ENCODE results near the gene TPK1.

Gene TPK1

GRCh38 chr7:144641389-144642044, 194.3 kb downstream of the TPK1 start:
- Histone ChIP-seq H2BK5ac (ENCODE audit: low read length) (no peak overlapping the region), H2BK120ac (ENCODE audit: low read depth, low read length) (no peak overlapping the region), H3K23ac (ENCODE audit: low read length) (no peak overlapping the region), H3K18ac (ENCODE audit: low read length) (no peak overlapping the region), H3K4me1 (ENCODE audit: control insufficient read depth, low read depth, low read length) (no peaks in the 10 kb centered on the region), H3K27ac (ENCODE audit: low read depth, low read length) (no peak overlapping the region), H3K79me2 (ENCODE audit: control insufficient read depth, insufficient read depth, low read length) (no peaks in the 10 kb centered on the region), H3K27me3 (ENCODE audit: insufficient read depth, low read length, poor library complexity) (no peaks in the 10 kb centered on the region), H3K4me3 (ENCODE audit: low read length) (no peak overlapping the region), H4K8ac (ENCODE audit: low read depth, low read length) (no peak overlapping the region), H2BK15ac (replicated peaks; ENCODE audit: low read depth) (no peak overlapping the region), H3K56ac (ENCODE audit: low read length) (no peak overlapping the region), H3K4me2 (ENCODE audit: low read length) (no peak overlapping the region), H3K4ac (ENCODE audit: low read depth, low read length) (no peak overlapping the region), H3K36me3 (ENCODE audit: control insufficient read depth, insufficient read depth, low read length) (no peaks in the 10 kb centered on the region), H4K5ac (ENCODE audit: low read length) (no peak overlapping the region), H3K9ac (ENCODE audit: low read length) (no peak overlapping the region), H3K79me1 (ENCODE audit: low read length) (no peaks in the 10 kb centered on the region), H2AK5ac (ENCODE audit: low read length) (no peak overlapping the region)
- no peak for DNase-seq
- no CpG with 5 or more reads among the region's 4 CpGs for WGBS (ENCODE audit: extremely low coverage, insufficient coverage, low lambda C conversion rate)

DNA sequence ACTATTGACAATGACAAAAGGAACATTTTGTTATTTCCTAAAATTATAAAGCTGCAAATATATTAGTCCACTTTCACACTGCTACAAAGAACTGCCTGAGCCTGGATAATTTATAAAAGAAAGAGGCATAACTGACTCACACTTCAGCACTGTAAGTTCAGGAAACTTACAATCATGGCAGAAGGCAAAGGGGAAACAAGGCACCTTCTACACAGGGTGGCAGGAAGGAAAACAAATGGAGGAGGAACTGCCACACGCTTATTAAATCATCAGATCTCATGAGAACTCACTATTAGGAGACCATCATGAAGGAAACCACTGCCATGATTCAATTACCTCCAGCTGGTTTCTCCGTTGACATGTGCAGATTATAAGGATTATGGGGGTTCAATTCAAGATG, 203.1 kb downstream of the TPK1 start:
- no peaks in the 10 kb centered on the region for H3K36me3 ChIP-seq (ENCODE audit: control insufficient read depth, insufficient read depth, low read length)
- no peak overlapping the region for H2BK5ac ChIP-seq (ENCODE audit: low read length)
- no peak overlapping the region for H3K27ac ChIP-seq (ENCODE audit: low read depth, low read length)
- no peak overlapping the region for H3K23ac ChIP-seq (ENCODE audit: low read length)
- no CpG with 5 or more reads among the region's 2 CpGs for WGBS (ENCODE audit: extremely low coverage, insufficient coverage, low lambda C conversion rate)
- H3K79me2 ChIP-seq (ENCODE audit: control insufficient read depth, insufficient read depth, low read length): no peaks in the 10 kb centered on the region
- H3K4ac ChIP-seq (ENCODE audit: low read depth, low read length): no peak overlapping the region
- no peaks in the 10 kb centered on the region for H3K79me1 ChIP-seq (ENCODE audit: low read length)
- H4K5ac ChIP-seq (ENCODE audit: low read length): no peak overlapping the region
- no peak overlapping the region for H2BK15ac ChIP-seq (replicated peaks; ENCODE audit: low read depth)
- H3K9ac ChIP-seq (ENCODE audit: low read length): no peak overlapping the region
- H4K8ac ChIP-seq (ENCODE audit: low read depth, low read length): no peak overlapping the region
- no peak overlapping the region for H3K18ac ChIP-seq (ENCODE audit: low read length)
- no peak overlapping the region for H3K56ac ChIP-seq (ENCODE audit: low read length)
- DNase-seq: no peak
- H3K27me3 ChIP-seq (ENCODE audit: insufficient read depth, low read length, poor library complexity): no peaks in the 10 kb centered on the region
- no peak overlapping the region for H2BK120ac ChIP-seq (ENCODE audit: low read depth, low read length)
- no peak overlapping the region for H3K4me3 ChIP-seq (ENCODE audit: low read length)
- H2AK5ac ChIP-seq (ENCODE audit: low read length): no peak overlapping the region
- no peaks in the 10 kb centered on the region for H3K4me1 ChIP-seq (ENCODE audit: control insufficient read depth, low read depth, low read length)
- no peak overlapping the region for H3K4me2 ChIP-seq (ENCODE audit: low read length)

DNA sequence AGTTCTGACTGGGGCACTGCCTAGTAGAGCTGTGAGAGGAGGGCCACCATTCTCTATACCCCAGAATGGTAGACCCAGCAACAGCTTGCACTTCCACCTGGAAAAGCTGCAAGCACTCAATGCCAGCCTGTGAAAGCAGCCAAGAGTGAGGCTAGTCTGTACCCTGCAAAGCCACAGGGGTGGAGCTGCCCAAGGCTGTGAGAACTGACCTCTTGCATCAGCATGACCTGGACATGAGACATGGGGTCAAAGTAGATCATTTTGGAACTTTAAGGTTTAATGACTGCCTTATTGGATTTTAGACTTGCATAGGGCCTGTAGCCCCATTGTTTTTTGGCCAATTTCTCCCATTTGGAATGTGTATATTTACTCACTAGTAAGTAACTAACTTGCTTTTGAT, 206.3 kb downstream of the TPK1 start:
- Histone ChIP-seq H3K18ac (ENCODE audit: low read length) (no peak overlapping the region), H3K27me3 (ENCODE audit: insufficient read depth, low read length, poor library complexity) (no peaks in the 10 kb centered on the region), H2BK5ac (ENCODE audit: low read length) (no peak overlapping the region), H3K4ac (ENCODE audit: low read depth, low read length) (no peak overlapping the region), H2AK5ac (ENCODE audit: low read length) (no peak overlapping the region), H3K79me2 (ENCODE audit: control insufficient read depth, insufficient read depth, low read length) (no peaks in the 10 kb centered on the region), H3K4me2 (ENCODE audit: low read length) (no peak overlapping the region), H3K27ac (ENCODE audit: low read depth, low read length) (no peak overlapping the region), H4K8ac (ENCODE audit: low read depth, low read length) (no peak overlapping the region), H3K36me3 (ENCODE audit: control insufficient read depth, insufficient read depth, low read length) (no peaks in the 10 kb centered on the region), H2BK120ac (ENCODE audit: low read depth, low read length) (no peak overlapping the region), H3K9ac (ENCODE audit: low read length) (no peak overlapping the region), H4K5ac (ENCODE audit: low read length) (no peak overlapping the region), H3K4me3 (ENCODE audit: low read length) (no peak overlapping the region), H3K79me1 (ENCODE audit: low read length) (no peaks in the 10 kb centered on the region), H3K4me1 (ENCODE audit: control insufficient read depth, low read depth, low read length) (no peaks in the 10 kb centered on the region), H3K23ac (ENCODE audit: low read length) (no peak overlapping the region), H2BK15ac (replicated peaks; ENCODE audit: low read depth) (no peak overlapping the region), H3K56ac (ENCODE audit: low read length) (no peak overlapping the region)
- DNase-seq: no peak

DNA sequence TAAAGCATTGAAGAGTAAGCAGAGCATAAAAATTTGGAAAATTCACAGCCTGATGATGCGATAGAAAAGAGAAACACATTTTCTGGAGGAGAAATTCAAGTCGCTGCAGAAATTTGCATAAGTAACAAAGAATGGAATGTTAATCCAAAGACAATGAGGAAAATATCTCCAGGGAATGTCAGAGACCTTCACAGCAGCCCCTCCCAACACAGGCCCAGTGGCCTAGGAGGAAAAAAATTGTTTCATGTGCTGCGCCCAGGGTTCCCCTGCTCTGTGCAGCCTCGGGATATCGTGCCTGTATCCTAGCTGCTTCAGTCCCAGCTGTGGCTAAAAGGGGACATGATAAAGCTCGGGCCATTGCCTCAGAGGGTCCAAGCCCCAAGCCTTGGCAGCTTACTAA, 206.8 kb downstream of the TPK1 start:
- H3K79me1 ChIP-seq (ENCODE audit: low read length): no peaks in the 10 kb centered on the region
- H3K27ac ChIP-seq (ENCODE audit: low read depth, low read length): no peak overlapping the region
- no peak overlapping the region for H4K8ac ChIP-seq (ENCODE audit: low read depth, low read length)
- H3K4me2 ChIP-seq (ENCODE audit: low read length): no peak overlapping the region
- no peak overlapping the region for H3K18ac ChIP-seq (ENCODE audit: low read length)
- H2BK15ac ChIP-seq (replicated peaks; ENCODE audit: low read depth): no peak overlapping the region
- no peak overlapping the region for H3K23ac ChIP-seq (ENCODE audit: low read length)
- WGBS (ENCODE audit: extremely low coverage, insufficient coverage, low lambda C conversion rate): no CpG with 5 or more reads among the region's 6 CpGs
- H3K9ac ChIP-seq (ENCODE audit: low read length): no peak overlapping the region
- H3K36me3 ChIP-seq (ENCODE audit: control insufficient read depth, insufficient read depth, low read length): no peaks in the 10 kb centered on the region
- no peak overlapping the region for H2BK120ac ChIP-seq (ENCODE audit: low read depth, low read length)
- H3K4ac ChIP-seq (ENCODE audit: low read depth, low read length): no peak overlapping the region
- no peak overlapping the region for H4K5ac ChIP-seq (ENCODE audit: low read length)
- no peaks in the 10 kb centered on the region for H3K27me3 ChIP-seq (ENCODE audit: insufficient read depth, low read length, poor library complexity)
- no peaks in the 10 kb centered on the region for H3K4me1 ChIP-seq (ENCODE audit: control insufficient read depth, low read depth, low read length)
- H3K4me3 ChIP-seq (ENCODE audit: low read length): no peak overlapping the region
- H3K56ac ChIP-seq (ENCODE audit: low read length): no peak overlapping the region
- peak; percentile 51 for DNase-seq
- no peak overlapping the region for H2BK5ac ChIP-seq (ENCODE audit: low read length)
- no peak overlapping the region for H2AK5ac ChIP-seq (ENCODE audit: low read length)
- no peaks in the 10 kb centered on the region for H3K79me2 ChIP-seq (ENCODE audit: control insufficient read depth, insufficient read depth, low read length)

- H3K79me1 ChIP-seq (ENCODE audit: low read length): no peaks in the 10 kb centered on the region
- H4K5ac ChIP-seq (ENCODE audit: low read length): no peak overlapping the region
- H3K4me1 ChIP-seq (ENCODE audit: control insufficient read depth, low read depth, low read length): no peaks in the 10 kb centered on the region
- H3K4ac ChIP-seq (ENCODE audit: low read depth, low read length): no peak overlapping the region
- H2BK5ac ChIP-seq (ENCODE audit: low read length): no peak overlapping the region
- no peak overlapping the region for H3K27ac ChIP-seq (ENCODE audit: low read depth, low read length)
- no peak overlapping the region for H3K4me2 ChIP-seq (ENCODE audit: low read length)
- no peak overlapping the region for H3K23ac ChIP-seq (ENCODE audit: low read length)
- H2AK5ac ChIP-seq (ENCODE audit: low read length): no peak overlapping the region
- no peak overlapping the region for H2BK15ac ChIP-seq (replicated peaks; ENCODE audit: low read depth)
- no peak overlapping the region for H3K18ac ChIP-seq (ENCODE audit: low read length)
- no peaks in the 10 kb centered on the region for H3K79me2 ChIP-seq (ENCODE audit: control insufficient read depth, insufficient read depth, low read length)
- DNase-seq: no peak
- H3K9ac ChIP-seq (ENCODE audit: low read length): no peak overlapping the region
- no peaks in the 10 kb centered on the region for H3K27me3 ChIP-seq (ENCODE audit: insufficient read depth, low read length, poor library complexity)
- no peak overlapping the region for H2BK120ac ChIP-seq (ENCODE audit: low read depth, low read length)
- no peaks in the 10 kb centered on the region for H3K36me3 ChIP-seq (ENCODE audit: control insufficient read depth, insufficient read depth, low read length)
- H3K56ac ChIP-seq (ENCODE audit: low read length): no peak overlapping the region
- no peak overlapping the region for H4K8ac ChIP-seq (ENCODE audit: low read depth, low read length)
- no peak overlapping the region for H3K4me3 ChIP-seq (ENCODE audit: low read length)
- no CpG with 5 or more reads among the region's 2 CpGs for WGBS (ENCODE audit: extremely low coverage, insufficient coverage, low lambda C conversion rate)
These were observed 207.7 kb downstream of the TPK1 start for GRCh38 chr7:144628176-144628575.

DNA sequence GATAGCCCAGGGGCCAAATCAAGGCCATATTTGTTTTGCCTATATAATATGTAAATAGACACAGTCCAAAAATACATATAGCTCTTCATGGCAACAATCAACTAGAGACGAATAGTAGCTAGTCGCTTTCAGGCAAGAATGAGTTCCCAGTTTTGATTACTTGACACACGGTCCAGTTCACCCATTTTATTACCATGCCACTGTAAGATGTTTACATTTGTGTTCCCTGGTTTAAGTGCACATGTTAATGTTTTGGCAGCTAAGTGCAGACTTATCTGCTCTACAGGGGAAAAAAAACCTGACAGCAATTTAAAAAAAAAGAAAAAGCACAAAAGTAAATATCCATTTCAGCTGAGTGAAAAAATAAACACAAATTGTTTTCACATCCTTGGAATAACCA, 213.1 kb downstream of the TPK1 start:
- Histone ChIP-seq H2BK5ac (ENCODE audit: low read length) (no peak overlapping the region), H3K9ac (ENCODE audit: low read length) (no peak overlapping the region), H4K8ac (ENCODE audit: low read depth, low read length) (no peak overlapping the region), H3K36me3 (ENCODE audit: control insufficient read depth, insufficient read depth, low read length) (no peaks in the 10 kb centered on the region), H2BK15ac (replicated peaks; ENCODE audit: low read depth) (no peak overlapping the region), H3K4me2 (ENCODE audit: low read length) (no peak overlapping the region), H3K27ac (ENCODE audit: low read depth, low read length) (no peak overlapping the region), H4K5ac (ENCODE audit: low read length) (no peak overlapping the region), H3K4me3 (ENCODE audit: low read length) (no peak overlapping the region), H3K79me1 (ENCODE audit: low read length) (no peaks in the 10 kb centered on the region), H3K18ac (ENCODE audit: low read length) (no peak overlapping the region), H3K4me1 (ENCODE audit: control insufficient read depth, low read depth, low read length) (no peaks in the 10 kb centered on the region), H3K4ac (ENCODE audit: low read depth, low read length) (no peak overlapping the region), H3K27me3 (ENCODE audit: insufficient read depth, low read length, poor library complexity) (no peaks in the 10 kb centered on the region), H3K79me2 (ENCODE audit: control insufficient read depth, insufficient read depth, low read length) (no peaks in the 10 kb centered on the region), H2AK5ac (ENCODE audit: low read length) (no peak overlapping the region), H3K56ac (ENCODE audit: low read length) (no peak overlapping the region), H2BK120ac (ENCODE audit: low read depth, low read length) (no peak overlapping the region), H3K23ac (ENCODE audit: low read length) (no peak overlapping the region)
- WGBS (ENCODE audit: extremely low coverage, insufficient coverage, low lambda C conversion rate): no CpG with 5 or more reads among the region's 3 CpGs
- no peak for DNase-seq

Data from mesendoderm (in vitro differentiated cells).